ENCODE data around the gene IPO4. TPM values are rescaled to one million over a fixed set of nuclear protein-coding genes. Genes with fewer than 3 reads are reported as not detected.
A peak's percentile ranks its signal among the peaks of the same experiment; 100 is the strongest.

The IPO4 gene
- total and polyA plus RNA-seq, 2 of the 13 experiments (the other 11 are each of a cell fraction or from before 2014, with no cell fraction given): 39.0 to 179 TPM

DNA sequence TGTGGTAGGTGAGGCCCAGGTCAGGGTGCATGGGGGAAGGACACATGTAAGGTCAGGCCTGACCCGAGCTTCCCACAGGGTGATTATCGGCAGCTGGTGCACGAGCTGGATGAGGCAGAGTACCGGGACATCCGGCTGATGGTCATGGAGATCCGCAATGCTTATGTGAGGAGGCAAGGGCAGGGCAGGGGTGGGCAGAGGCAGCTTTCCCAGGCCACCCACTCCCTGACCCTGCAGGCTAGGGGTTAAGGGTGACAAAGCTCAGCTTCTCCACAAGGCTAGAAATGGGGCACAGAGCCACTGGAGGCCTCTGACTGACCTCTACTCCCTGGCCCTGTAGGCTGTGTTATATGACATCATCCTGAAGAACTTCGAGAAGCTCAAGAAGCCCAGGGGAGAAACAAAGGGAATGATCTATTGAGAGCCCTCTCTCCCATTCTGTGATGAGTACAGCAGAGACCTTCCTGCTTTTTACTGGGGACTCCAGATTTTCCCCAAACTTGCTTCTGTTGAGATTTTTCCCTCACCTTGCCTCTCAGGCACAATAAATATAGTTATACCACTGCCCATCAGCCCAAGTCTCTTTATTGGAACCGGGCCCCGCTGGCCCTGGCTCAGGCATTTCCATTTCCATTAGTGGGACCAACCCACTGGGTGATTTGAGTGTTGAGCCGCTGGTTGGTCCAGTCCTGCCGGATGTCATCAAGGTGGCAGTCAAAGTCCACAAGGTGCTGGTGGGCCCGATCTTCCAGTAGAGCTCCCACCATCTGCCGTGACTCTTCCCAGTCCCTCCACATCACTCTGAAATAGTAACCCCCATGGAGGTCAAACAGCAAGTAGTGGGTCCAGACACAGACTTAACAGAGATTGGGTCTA, 50.0 kb downstream of the IPO4 start (continued):
- TF ChIP-seq, protein P1, sequence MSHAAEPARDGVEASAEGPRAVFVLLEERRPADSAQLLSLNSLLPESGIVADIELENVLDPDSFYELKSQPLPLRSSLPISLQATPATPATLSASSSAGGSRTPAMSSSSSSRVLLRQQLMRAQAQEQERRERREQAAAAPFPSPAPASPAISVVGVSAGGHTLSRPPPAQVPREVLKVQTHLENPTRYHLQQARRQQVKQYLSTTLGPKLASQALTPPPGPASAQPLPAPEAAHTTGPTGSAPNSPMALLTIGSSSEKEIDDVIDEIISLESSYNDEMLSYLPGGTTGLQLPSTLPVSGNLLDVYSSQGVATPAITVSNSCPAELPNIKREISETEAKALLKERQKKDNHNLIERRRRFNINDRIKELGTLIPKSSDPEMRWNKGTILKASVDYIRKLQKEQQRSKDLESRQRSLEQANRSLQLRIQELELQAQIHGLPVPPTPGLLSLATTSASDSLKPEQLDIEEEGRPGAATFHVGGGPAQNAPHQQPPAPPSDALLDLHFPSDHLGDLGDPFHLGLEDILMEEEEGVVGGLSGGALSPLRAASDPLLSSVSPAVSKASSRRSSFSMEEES (CRISPR knock-in tag; IDR thresholded peaks at IDR 0.05): no peak
- TF ChIP-seq, protein P2, sequence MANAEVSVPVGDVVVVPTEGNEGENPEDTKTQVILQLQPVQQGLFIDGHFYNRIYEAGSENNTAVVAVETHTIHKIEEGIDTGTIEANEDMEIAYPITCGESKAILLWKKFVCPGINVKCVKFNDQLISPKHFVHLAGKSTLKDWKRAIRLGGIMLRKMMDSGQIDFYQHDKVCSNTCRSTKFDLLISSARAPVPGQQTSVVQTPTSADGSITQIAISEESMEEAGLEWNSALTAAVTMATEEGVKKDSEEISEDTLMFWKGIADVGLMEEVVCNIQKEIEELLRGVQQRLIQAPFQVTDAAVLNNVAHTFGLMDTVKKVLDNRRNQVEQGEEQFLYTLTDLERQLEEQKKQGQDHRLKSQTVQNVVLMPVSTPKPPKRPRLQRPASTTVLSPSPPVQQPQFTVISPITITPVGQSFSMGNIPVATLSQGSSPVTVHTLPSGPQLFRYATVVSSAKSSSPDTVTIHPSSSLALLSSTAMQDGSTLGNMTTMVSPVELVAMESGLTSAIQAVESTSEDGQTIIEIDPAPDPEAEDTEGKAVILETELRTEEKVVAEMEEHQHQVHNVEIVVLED (CRISPR knock-in tag; IDR thresholded peaks at IDR 0.05; ENCODE audit: borderline replicate concordance): no peak
- TF ChIP-seq, protein P3, sequence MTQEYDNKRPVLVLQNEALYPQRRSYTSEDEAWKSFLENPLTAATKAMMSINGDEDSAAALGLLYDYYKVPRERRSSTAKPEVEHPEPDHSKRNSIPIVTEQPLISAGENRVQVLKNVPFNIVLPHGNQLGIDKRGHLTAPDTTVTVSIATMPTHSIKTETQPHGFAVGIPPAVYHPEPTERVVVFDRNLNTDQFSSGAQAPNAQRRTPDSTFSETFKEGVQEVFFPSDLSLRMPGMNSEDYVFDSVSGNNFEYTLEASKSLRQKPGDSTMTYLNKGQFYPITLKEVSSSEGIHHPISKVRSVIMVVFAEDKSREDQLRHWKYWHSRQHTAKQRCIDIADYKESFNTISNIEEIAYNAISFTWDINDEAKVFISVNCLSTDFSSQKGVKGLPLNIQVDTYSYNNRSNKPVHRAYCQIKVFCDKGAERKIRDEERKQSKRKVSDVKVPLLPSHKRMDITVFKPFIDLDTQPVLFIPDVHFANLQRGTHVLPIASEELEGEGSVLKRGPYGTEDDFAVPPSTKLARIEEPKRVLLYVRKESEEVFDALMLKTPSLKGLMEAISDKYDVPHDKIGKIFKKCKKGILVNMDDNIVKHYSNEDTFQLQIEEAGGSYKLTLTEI (CRISPR knock-in tag; conservative IDR thresholded peaks at IDR 0.05): no peak
- TF ChIP-seq ZNF790 (CRISPR knock-in tag; IDR thresholded peaks at IDR 0.05; ENCODE audit: borderline replicate concordance) (no peak), ZNF816 (CRISPR knock-in tag; IDR thresholded peaks at IDR 0.05; ENCODE audit: borderline replicate concordance) (no peak), ARNT (IDR thresholded peaks at IDR 0.05) (no peak), ZKSCAN5 (CRISPR knock-in tag; IDR thresholded peaks at IDR 0.05) (no peak; the same call in 1 of the 2 replicates), KLF11 (CRISPR knock-in tag; IDR thresholded peaks at IDR 0.05) (no peak), CREB1 (IDR thresholded peaks at IDR 0.05) (peak; percentile 15; the same call in 1 of the 2 replicates), CREB1 (CRISPR knock-in tag; IDR thresholded peaks at IDR 0.05) (no peak), ZNF101 (CRISPR knock-in tag; IDR thresholded peaks at IDR 0.05; ENCODE audit: borderline replicate concordance, low read depth) (no peak), ZNF639 (CRISPR knock-in tag; conservative IDR thresholded peaks at IDR 0.05) (no peak), ZNF761 (CRISPR knock-in tag; conservative IDR thresholded peaks at IDR 0.05) (0 out of 2 replicates have a peak, but pooled peaks have one; percentile 45), TEF (CRISPR knock-in tag; IDR thresholded peaks at IDR 0.05) (no peak), RARG (CRISPR knock-in tag; IDR thresholded peaks at IDR 0.05; ENCODE audit: low read depth) (no peak)
- TF ChIP-seq, protein P4, sequence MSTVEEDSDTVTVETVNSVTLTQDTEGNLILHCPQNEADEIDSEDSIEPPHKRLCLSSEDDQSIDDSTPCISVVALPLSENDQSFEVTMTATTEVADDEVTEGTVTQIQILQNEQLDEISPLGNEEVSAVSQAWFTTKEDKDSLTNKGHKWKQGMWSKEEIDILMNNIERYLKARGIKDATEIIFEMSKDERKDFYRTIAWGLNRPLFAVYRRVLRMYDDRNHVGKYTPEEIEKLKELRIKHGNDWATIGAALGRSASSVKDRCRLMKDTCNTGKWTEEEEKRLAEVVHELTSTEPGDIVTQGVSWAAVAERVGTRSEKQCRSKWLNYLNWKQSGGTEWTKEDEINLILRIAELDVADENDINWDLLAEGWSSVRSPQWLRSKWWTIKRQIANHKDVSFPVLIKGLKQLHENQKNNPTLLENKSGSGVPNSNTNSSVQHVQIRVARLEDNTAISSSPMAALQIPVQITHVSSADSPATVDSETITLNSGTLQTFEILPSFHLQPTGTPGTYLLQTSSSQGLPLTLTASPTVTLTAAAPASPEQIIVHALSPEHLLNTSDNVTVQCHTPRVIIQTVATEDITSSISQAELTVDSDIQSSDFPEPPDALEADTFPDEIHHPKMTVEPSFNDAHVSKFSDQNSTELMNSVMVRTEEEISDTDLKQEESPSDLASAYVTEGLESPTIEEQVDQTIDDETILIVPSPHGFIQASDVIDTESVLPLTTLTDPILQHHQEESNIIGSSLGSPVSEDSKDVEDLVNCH (CRISPR knock-in tag; IDR thresholded peaks at IDR 0.05): no peak
- TF ChIP-seq, protein P5, sequence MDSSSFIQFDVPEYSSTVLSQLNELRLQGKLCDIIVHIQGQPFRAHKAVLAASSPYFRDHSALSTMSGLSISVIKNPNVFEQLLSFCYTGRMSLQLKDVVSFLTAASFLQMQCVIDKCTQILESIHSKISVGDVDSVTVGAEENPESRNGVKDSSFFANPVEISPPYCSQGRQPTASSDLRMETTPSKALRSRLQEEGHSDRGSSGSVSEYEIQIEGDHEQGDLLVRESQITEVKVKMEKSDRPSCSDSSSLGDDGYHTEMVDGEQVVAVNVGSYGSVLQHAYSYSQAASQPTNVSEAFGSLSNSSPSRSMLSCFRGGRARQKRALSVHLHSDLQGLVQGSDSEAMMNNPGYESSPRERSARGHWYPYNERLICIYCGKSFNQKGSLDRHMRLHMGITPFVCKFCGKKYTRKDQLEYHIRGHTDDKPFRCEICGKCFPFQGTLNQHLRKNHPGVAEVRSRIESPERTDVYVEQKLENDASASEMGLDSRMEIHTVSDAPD (CRISPR knock-in tag; IDR thresholded peaks at IDR 0.05): peak; percentile 77; the same call in 1 of the 2 replicates

Data from HepG2 (cell line).